Stimulated activated CD4-positive, alpha-beta T cell treated with anti-CD3 and anti-CD28 coated beads, Interleukin-1b, Interleukin-23, amount 100 ng/mL, for 48 hours (primary cell): ENCODE results near the gene AGTPBP1.

Experiments
- DNase-seq: peaks from one replicate; pipeline ENCODE4 v3.0.0-alpha.2; 2020

AGTPBP1 gene

GRCh38 chr9:85534340-85534739, 207.4 kb downstream of the AGTPBP1 start:
- no peak for DNase-seq

GRCh38 chr9:85533538-85533937, 208.2 kb downstream of the AGTPBP1 start:
- DNase-seq = no peak

- DNase-seq = no peak
Observed at GRCh38 chr9:85530721-85531120, 211.0 kb downstream of the AGTPBP1 start.

- no peak for DNase-seq
Observed at GRCh38 chr9:85528607-85529006, 213.1 kb downstream of the AGTPBP1 start.

GRCh38 chr9:85528142-85528541, 213.6 kb downstream of the AGTPBP1 start:
- no peak for DNase-seq

- DNase-seq = no peak
Observed at GRCh38 chr9:85527331-85528020, 214.3 kb downstream of the AGTPBP1 start.

- no peak for DNase-seq
Observed at GRCh38 chr9:85524531-85524930, 217.2 kb downstream of the AGTPBP1 start.

- DNase-seq = no peak
Observed at GRCh38 chr9:85523202-85523601, 218.6 kb downstream of the AGTPBP1 start.

GRCh38 chr9:85522459-85523092, 219.2 kb downstream of the AGTPBP1 start:
- peak; percentile 23 for DNase-seq

GRCh38 chr9:85521371-85522197, 220.2 kb downstream of the AGTPBP1 start:
- no peak for DNase-seq

GRCh38 chr9:85516976-85517637, 224.6 kb downstream of the AGTPBP1 start:
- DNase-seq = no peak

GRCh38 chr9:85516455-85516854, 225.3 kb downstream of the AGTPBP1 start:
- DNase-seq = no peak

GRCh38 chr9:85515021-85515420, 226.7 kb downstream of the AGTPBP1 start:
- DNase-seq = no peak

- DNase-seq = no peak
Observed at GRCh38 chr9:85514256-85514655, 227.5 kb downstream of the AGTPBP1 start.

- DNase-seq = no peak
Observed at GRCh38 chr9:85511746-85512145, 230.0 kb downstream of the AGTPBP1 start.

GRCh38 chr9:85510830-85511504, 230.8 kb downstream of the AGTPBP1 start:
- no peak for DNase-seq

- no peak for DNase-seq
Observed at GRCh38 chr9:85508616-85509015, 233.1 kb downstream of the AGTPBP1 start.

GRCh38 chr9:85505612-85506011, 236.1 kb downstream of the AGTPBP1 start:
- no peak for DNase-seq

- DNase-seq = no peak
Observed at GRCh38 chr9:85502815-85503655, 238.7 kb downstream of the AGTPBP1 start.

GRCh38 chr9:85501882-85502281, 239.9 kb downstream of the AGTPBP1 start:
- no peak for DNase-seq

- no peak for DNase-seq
Observed at GRCh38 chr9:85501456-85501855, 240.3 kb downstream of the AGTPBP1 start.
